NOMO-1 (cell line): ENCODE measurements around the gene SEL1L.
"Not testable (repeated sequence)": the region's sequence is repeated elsewhere in the genome, so short reads cannot be mapped to it uniquely, and the experiment has no call there.

Experiments
- DNase-seq, 2 experiments: peaks; one replicate each; lab custom pipeline; 2025; ENCODE audit not compliant: unreplicated experiment in 2 of 2; lab: John Stamatoyannopoulos, UW

Gene SEL1L

GRCh38 chr14:81533536-81534343, at the start of gene SEL1L:
TSS of gene SEL1L (minus strand) at chr14:81533853. CDS start at chr14:81533744, 109 bp downstream.
- peak; percentile 98 to 99 for DNase-seq

GRCh38 chr14:81582420-81582819, 48.8 kb upstream of the SEL1L start:
- DNase-seq = no peak

GRCh38 chr14:81579115-81579514, 45.5 kb upstream of the SEL1L start:
- no peak for DNase-seq

GRCh38 chr14:81571437-81571836, 37.8 kb upstream of the SEL1L start:
- no peak for DNase-seq

GRCh38 chr14:81567302-81567701, 33.6 kb upstream of the SEL1L start:
- DNase-seq = no peak

GRCh38 chr14:81565441-81566290, 32.0 kb upstream of the SEL1L start:
- peak in 1 of 2 experiments; percentile 13 for DNase-seq

- no peak for DNase-seq
Observed at GRCh38 chr14:81562818-81563217, 29.2 kb upstream of the SEL1L start.

GRCh38 chr14:81561084-81561775, 27.6 kb upstream of the SEL1L start:
- no peak for DNase-seq

GRCh38 chr14:81559385-81559784, 25.7 kb upstream of the SEL1L start:
- DNase-seq = no peak

GRCh38 chr14:81557146-81557545, 23.5 kb upstream of the SEL1L start:
- no peak for DNase-seq

GRCh38 chr14:81555684-81556083, 22.0 kb upstream of the SEL1L start:
- no peak for DNase-seq

GRCh38 chr14:81555051-81555450, 21.4 kb upstream of the SEL1L start:
- DNase-seq = no peak

- no peak for DNase-seq
Observed at GRCh38 chr14:81551471-81551870, 17.8 kb upstream of the SEL1L start.

- no peak for DNase-seq
Observed at GRCh38 chr14:81550001-81550637, 16.5 kb upstream of the SEL1L start.

GRCh38 chr14:81541206-81541605, 7.6 kb upstream of the SEL1L start:
- not testable (repeated sequence) for DNase-seq

GRCh38 chr14:81537193-81537592, 3.5 kb upstream of the SEL1L start:
- no peak for DNase-seq

- no peak for DNase-seq
Observed at GRCh38 chr14:81536241-81536771, 2.7 kb upstream of the SEL1L start.

- peak in 1 of 2 experiments; percentile 21 for DNase-seq
Observed at GRCh38 chr14:81535396-81536164, 1.9 kb upstream of the SEL1L start.

- DNase-seq = no peak
Observed at GRCh38 chr14:81534510-81535074, 939 bp upstream of the SEL1L start.
